ENCODE results near the gene RHEB. TPM values are rescaled to one million over a fixed set of nuclear protein-coding genes. Genes with fewer than 3 reads are reported as not detected.
A peak's percentile ranks its signal among the peaks of the same experiment; 100 is the strongest.

The RHEB gene
- total RNA-seq, 1 experiment from 2014 or later: 135 TPM

DNA sequence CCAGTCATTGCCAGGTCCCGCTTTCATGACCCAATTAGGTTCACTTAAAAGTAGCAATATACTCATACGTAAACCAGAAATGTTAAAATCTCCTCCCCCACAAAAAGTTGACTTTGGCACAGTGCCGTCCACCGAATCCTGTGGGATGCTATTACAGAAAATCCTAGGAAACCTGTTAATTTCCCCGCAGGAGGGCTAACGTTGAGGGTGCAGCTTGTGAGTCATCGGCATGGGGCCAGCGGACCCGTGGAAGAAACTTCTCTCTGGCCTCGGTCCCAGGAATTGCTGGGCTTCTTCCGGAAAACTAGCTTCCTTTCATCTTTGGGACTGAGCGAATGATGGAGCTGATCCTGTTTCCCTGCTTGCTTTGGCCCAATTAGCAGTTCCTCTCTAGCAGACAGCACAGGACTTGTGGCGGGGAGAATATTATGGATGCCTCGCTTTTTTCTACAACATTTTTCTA lies 93.2 kb downstream of the RHEB start:
- CTCF ChIA-PET: interaction anchor here (0.9 kb wide), 1 partner anchor 21 kb away, joined by 3 read pairs; no protein-coding TSS in a partner anchor
- Mint-ChIP-seq H3K4me1 (ENCODE audit: insufficient read depth, unreplicated experiment) (peaks cover 14% of the 10 kb centered on the region), H3K4me3 (ENCODE audit: unreplicated experiment) (peak overlapping the region; percentile 20), H3K27ac (ENCODE audit: low read depth, unreplicated experiment) (peak overlapping the region; percentile 10), H3K36me3 (ENCODE audit: insufficient read depth, unreplicated experiment) (no peaks in the 10 kb centered on the region), H3K27me3 (ENCODE audit: insufficient read depth, unreplicated experiment) (no peaks in the 10 kb centered on the region), H3K9me3 (ENCODE audit: unreplicated experiment) (peaks cover 9% of the 10 kb centered on the region)
- intact Hi-C loops (cut with micrococcal nuclease): no loop called here
- DNase-seq (ENCODE audit: unreplicated experiment): peak; percentile 99
- POLR2A ChIA-PET: interaction anchor here (0.8 to 0.9 kb wide), 2 partner anchors 10 to 33 kb away, joined by 3 to 4 read pairs; no protein-coding TSS in a partner anchor
- TF ChIP-seq CTCF (IDR thresholded peaks at IDR 0.05; ENCODE audit: unreplicated experiment): no peak
- no TSS peak for BruUV-seq (replicated peaks)

GRCh38 chr7:151425670-151426440 lies 93.8 kb downstream of the RHEB start:
- peak; percentile 80 for DNase-seq (ENCODE audit: unreplicated experiment)
- intact Hi-C loops (cut with micrococcal nuclease): no loop called here
- H3K27me3 Mint-ChIP-seq (ENCODE audit: insufficient read depth, unreplicated experiment): no peaks in the 10 kb centered on the region

DNA sequence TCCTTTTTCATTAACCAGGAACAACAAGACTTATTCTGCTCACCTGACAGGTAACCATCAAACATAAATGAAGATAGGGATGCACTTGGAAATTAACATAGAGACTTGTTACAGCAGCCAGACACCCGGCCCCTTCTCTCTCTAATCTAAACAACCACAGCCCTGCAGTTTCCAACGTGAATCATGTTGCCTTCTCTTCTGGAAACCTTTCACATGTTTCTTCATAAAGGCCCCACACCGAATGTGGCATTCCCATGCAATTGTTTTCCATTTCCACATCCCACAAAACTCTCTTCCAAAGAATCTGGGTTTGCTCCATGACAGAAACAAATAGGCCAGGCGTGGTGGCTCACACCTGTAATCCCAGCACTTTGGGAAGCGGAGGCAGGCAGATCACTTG lies 94.9 kb downstream of the RHEB start:
- peaks cover 9% of the 10 kb centered on the region for H3K9me3 Mint-ChIP-seq (ENCODE audit: unreplicated experiment)
- ChIA-PET CTCF (no interaction called here), POLR2A (no interaction called here)
- peaks cover 14% of the 10 kb centered on the region for H3K4me1 Mint-ChIP-seq (ENCODE audit: insufficient read depth, unreplicated experiment)
- TF ChIP-seq CTCF (IDR thresholded peaks at IDR 0.05; ENCODE audit: unreplicated experiment): no peak
- no peaks in the 10 kb centered on the region for H3K27me3 Mint-ChIP-seq (ENCODE audit: insufficient read depth, unreplicated experiment)
- no peak overlapping the region for H3K27ac Mint-ChIP-seq (ENCODE audit: low read depth, unreplicated experiment)
- no peak for DNase-seq (ENCODE audit: unreplicated experiment)
- H3K4me3 Mint-ChIP-seq (ENCODE audit: unreplicated experiment): no peak overlapping the region
- no peaks in the 10 kb centered on the region for H3K36me3 Mint-ChIP-seq (ENCODE audit: insufficient read depth, unreplicated experiment)
- intact Hi-C loops (cut with micrococcal nuclease): no loop called here
- no TSS peak for BruUV-seq (replicated peaks)

More at GRCh38 chr7:151425670-151426440, 93.8 kb downstream of the RHEB start:
- no peak for TF ChIP-seq CTCF (IDR thresholded peaks at IDR 0.05; ENCODE audit: unreplicated experiment)
- H3K27ac Mint-ChIP-seq (ENCODE audit: low read depth, unreplicated experiment): peak overlapping the region; percentile 10
- peak overlapping the region; percentile 20 for H3K4me3 Mint-ChIP-seq (ENCODE audit: unreplicated experiment)
- ChIA-PET POLR2A (interaction anchor here (0.8 to 0.9 kb wide), 2 partner anchors 10 to 34 kb away, joined by 3 to 4 read pairs; no protein-coding TSS in a partner anchor), CTCF (interaction anchor here (0.9 kb wide), 1 partner anchor 22 kb away, joined by 3 read pairs; no protein-coding TSS in a partner anchor)
- H3K9me3 Mint-ChIP-seq (ENCODE audit: unreplicated experiment): peaks cover 9% of the 10 kb centered on the region
- H3K36me3 Mint-ChIP-seq (ENCODE audit: insufficient read depth, unreplicated experiment): no peaks in the 10 kb centered on the region
- H3K4me1 Mint-ChIP-seq (ENCODE audit: insufficient read depth, unreplicated experiment): peaks cover 14% of the 10 kb centered on the region
- BruUV-seq (replicated peaks): no TSS peak

DNA sequence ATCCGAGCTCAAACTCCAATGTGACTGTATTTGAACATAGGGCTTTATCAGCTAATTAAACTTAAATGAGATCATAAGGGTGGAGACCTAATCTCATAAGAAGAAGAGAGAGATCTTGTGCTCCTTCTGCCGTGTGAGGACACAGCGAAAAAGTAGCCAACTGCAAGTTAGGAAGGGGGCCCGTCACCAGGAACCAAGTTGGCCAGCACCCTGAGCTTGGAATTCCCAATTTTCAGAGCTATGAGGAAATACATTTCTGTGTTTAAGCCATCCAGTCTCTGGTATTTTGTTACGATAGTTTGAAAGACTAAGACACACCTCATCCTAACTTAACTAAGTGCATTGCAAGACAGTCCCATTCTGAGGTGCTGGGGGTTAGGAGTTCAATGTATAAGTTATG lies 95.8 kb downstream of the RHEB start:
- no peaks in the 10 kb centered on the region for H3K36me3 Mint-ChIP-seq (ENCODE audit: insufficient read depth, unreplicated experiment)
- no peak overlapping the region for H3K27ac Mint-ChIP-seq (ENCODE audit: low read depth, unreplicated experiment)
- BruUV-seq (replicated peaks): no TSS peak
- CTCF ChIA-PET: interaction anchor here (1.2 kb wide), 1 partner anchor 25 kb away, joined by 4 read pairs; no protein-coding TSS in a partner anchor
- POLR2A ChIA-PET: interaction anchor here (0.6 kb wide), 1 partner anchor 9 kb away, joined by 3 read pairs; no protein-coding TSS in a partner anchor
- DNase-seq (ENCODE audit: unreplicated experiment): no peak
- peaks cover 14% of the 10 kb centered on the region for H3K4me1 Mint-ChIP-seq (ENCODE audit: insufficient read depth, unreplicated experiment)
- peaks cover 9% of the 10 kb centered on the region for H3K9me3 Mint-ChIP-seq (ENCODE audit: unreplicated experiment)
- no peak overlapping the region for H3K4me3 Mint-ChIP-seq (ENCODE audit: unreplicated experiment)
- intact Hi-C loops (cut with micrococcal nuclease): no loop called here
- no peak for TF ChIP-seq CTCF (IDR thresholded peaks at IDR 0.05; ENCODE audit: unreplicated experiment)
- no peaks in the 10 kb centered on the region for H3K27me3 Mint-ChIP-seq (ENCODE audit: insufficient read depth, unreplicated experiment)
